Keratinocyte (primary cell): ENCODE results near the gene PAPPA.

Experiments used
- CTCF ChIP-seq, 3 experiments: IDR thresholded peaks in 1 of 3; conservative IDR thresholded peaks in 1 of 3; optimal IDR thresholded peaks in 1 of 3; 2 replicates in 2 of 3; 3 replicates in 1 of 3; pipeline versions ENCODE3 to v1.5.1; 2011; ENCODE audit warnings: low read length in 3 of 3, mild to moderate bottlenecking in 3 of 3, moderate library complexity in 2 of 3, control low read depth in 1 of 3, inconsistent platforms in 1 of 3; ENCODE audit not compliant: insufficient read depth in 2 of 3; ENCODE audit errors: extremely low read depth in 1 of 3
- EZH2 ChIP-seq: IDR thresholded peaks from one replicate; pipeline ENCODE4 v1.6.1; 2012; ENCODE audit warnings: inconsistent platforms, mild to moderate bottlenecking, low read length, moderate library complexity

GRCh38 chr9:116447934-116448333 is 294.3 kb downstream of the PAPPA start:
- TF ChIP-seq CTCF (optimal IDR thresholded peaks at IDR 0.05 in 1 of 3, IDR thresholded peaks at IDR 0.05 in 1 of 3, conservative IDR thresholded peaks at IDR 0.05 in 1 of 3; ENCODE audit: extremely low read depth in 1 of 3, insufficient read depth in 2 of 3, low read length in 3 of 3), result no peak
- TF ChIP-seq EZH2, result no peak
